ENCODE results near the gene ISOC2.

Gene ISOC2

GRCh38 chr19:55489711-55490477 lies 28.5 kb upstream of the ISOC2 start:
- DNase-seq: no peak

GRCh38 chr19:55488986-55489710 lies 27.7 kb upstream of the ISOC2 start:
- DNase-seq: no peak

GRCh38 chr19:55487924-55488687 lies 26.7 kb upstream of the ISOC2 start, which contains the start of gene SSC5D:
Gene SSC5D (plus strand): TSS chr19:55488436. CDS start chr19:55488590, 154 bp downstream.
- no peak for DNase-seq

- DNase-seq: no peak
Observed at GRCh38 chr19:55486971-55487923, 25.8 kb upstream of the ISOC2 start.

GRCh38 chr19:55486043-55486970 lies 24.9 kb upstream of the ISOC2 start:
- no peak for DNase-seq

- peak; percentile 22 to 66 for DNase-seq
Observed at GRCh38 chr19:55485439-55486011, 24.1 kb upstream of the ISOC2 start.

GRCh38 chr19:55484593-55485438 lies 23.4 kb upstream of the ISOC2 start, which contains the start of gene NAT14:
Gene NAT14 (plus strand): TSS chr19:55485188. CDS start chr19:55485709, 521 bp downstream.
- peak; percentile 47 to 79 for DNase-seq

GRCh38 chr19:55483706-55484592 lies 22.5 kb upstream of the ISOC2 start:
- DNase-seq: no peak

- no peak for DNase-seq
Observed at GRCh38 chr19:55482967-55483705, 21.7 kb upstream of the ISOC2 start.

GRCh38 chr19:55482156-55482961 lies 20.9 kb upstream of the ISOC2 start:
- no peak for DNase-seq

GRCh38 chr19:55481794-55482155 lies 20.3 kb upstream of the ISOC2 start:
- DNase-seq: no peak

GRCh38 chr19:55481148-55481793 lies 19.8 kb upstream of the ISOC2 start:
- no peak for DNase-seq

- DNase-seq: no peak
Observed at GRCh38 chr19:55479451-55480230, 18.2 kb upstream of the ISOC2 start.

- DNase-seq: no peak
Observed at GRCh38 chr19:55479045-55479444, 17.6 kb upstream of the ISOC2 start.

GRCh38 chr19:55478364-55478763 lies 16.9 kb upstream of the ISOC2 start:
- no peak for DNase-seq

GRCh38 chr19:55477905-55478304 lies 16.5 kb upstream of the ISOC2 start:
- DNase-seq: no peak
